ENCODE measurements around the gene PIGC.

PIGC gene

GRCh38 chr1:172429331-172430127 is 14.3 kb downstream of the PIGC start:
- no peak for DNase-seq (ENCODE audit: low read depth)

GRCh38 chr1:172427191-172427590 is 16.7 kb downstream of the PIGC start:
- DNase-seq (ENCODE audit: low read depth), result no peak

GRCh38 chr1:172425339-172425738 is 18.5 kb downstream of the PIGC start:
- no peak for DNase-seq (ENCODE audit: low read depth)

GRCh38 chr1:172423336-172423735 is 20.5 kb downstream of the PIGC start:
- DNase-seq (ENCODE audit: low read depth), result no peak

GRCh38 chr1:172421974-172422604 is 21.8 kb downstream of the PIGC start:
- no peak for DNase-seq (ENCODE audit: low read depth)

- DNase-seq (ENCODE audit: low read depth), result no peak
Measured at GRCh38 chr1:172420385-172420784, 23.5 kb downstream of the PIGC start, which contains the start of gene C1orf105. TSS of gene C1orf105 (plus strand) at chr1:172420685. CDS start at chr1:172420886, 201 bp downstream.

GRCh38 chr1:172417557-172417956 is 26.3 kb downstream of the PIGC start:
- DNase-seq (ENCODE audit: low read depth), result no peak

- no peak for DNase-seq (ENCODE audit: low read depth)
Measured at GRCh38 chr1:172416496-172417035, 27.3 kb downstream of the PIGC start.

GRCh38 chr1:172414331-172414730 is 29.5 kb downstream of the PIGC start:
- no peak for DNase-seq (ENCODE audit: low read depth)

- DNase-seq (ENCODE audit: low read depth), result no peak
Measured at GRCh38 chr1:172411791-172412338, 32.0 kb downstream of the PIGC start.

GRCh38 chr1:172410027-172410426 is 33.8 kb downstream of the PIGC start:
- DNase-seq (ENCODE audit: low read depth), result no peak

- DNase-seq (ENCODE audit: low read depth), result no peak
Measured at GRCh38 chr1:172408958-172409357, 34.9 kb downstream of the PIGC start.

GRCh38 chr1:172406968-172407367 is 36.9 kb downstream of the PIGC start:
- no peak for DNase-seq (ENCODE audit: low read depth)

- no peak for DNase-seq (ENCODE audit: low read depth)
Measured at GRCh38 chr1:172405912-172406311, 38.0 kb downstream of the PIGC start.

- DNase-seq (ENCODE audit: low read depth), result no peak
Measured at GRCh38 chr1:172404121-172404520, 39.7 kb downstream of the PIGC start.

GRCh38 chr1:172402878-172403569 is 40.8 kb downstream of the PIGC start:
- no peak for DNase-seq (ENCODE audit: low read depth)

- no peak for DNase-seq (ENCODE audit: low read depth)
Measured at GRCh38 chr1:172401892-172402291, 42.0 kb downstream of the PIGC start.

- DNase-seq (ENCODE audit: low read depth), result no peak
Measured at GRCh38 chr1:172401477-172401876, 42.4 kb downstream of the PIGC start.

GRCh38 chr1:172400722-172401105 is 43.2 kb downstream of the PIGC start:
- DNase-seq (ENCODE audit: low read depth), result no peak

- no peak for DNase-seq (ENCODE audit: low read depth)
Measured at GRCh38 chr1:172399756-172400721, 43.8 kb downstream of the PIGC start.
